ENCODE results near the gene CAMKMT.

Gene CAMKMT

DNA sequence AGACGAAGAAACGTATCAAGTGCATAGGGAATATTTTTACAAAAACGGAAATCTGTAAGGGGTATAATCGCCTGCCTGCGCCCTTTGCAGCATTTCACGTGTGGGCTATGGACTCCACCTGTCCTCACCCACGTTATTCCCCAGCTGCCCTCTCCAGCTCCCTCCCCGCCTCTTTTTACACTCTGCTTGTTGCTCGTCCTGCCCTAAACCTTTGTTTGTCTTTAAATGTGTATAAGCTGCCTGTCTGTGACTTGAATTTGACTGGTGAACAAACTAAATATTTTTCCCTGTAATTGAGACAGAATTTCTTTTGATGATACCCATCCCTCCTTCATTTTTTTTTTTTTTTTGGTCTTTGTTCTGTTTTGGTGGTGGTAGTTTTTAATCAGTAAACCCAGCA is 410.4 kb downstream of the CAMKMT start:
- Mint-ChIP-seq H3K4me3 (no peak overlapping the region), H3K27ac (no peak overlapping the region), H3K36me3 (peaks cover 14% of the 10 kb centered on the region), H3K27me3 (no peaks in the 10 kb centered on the region), H3K9me3 (ENCODE audit: low read depth) (no peaks in the 10 kb centered on the region), H3K4me1 (ENCODE audit: low read depth) (no peaks in the 10 kb centered on the region)

DNA sequence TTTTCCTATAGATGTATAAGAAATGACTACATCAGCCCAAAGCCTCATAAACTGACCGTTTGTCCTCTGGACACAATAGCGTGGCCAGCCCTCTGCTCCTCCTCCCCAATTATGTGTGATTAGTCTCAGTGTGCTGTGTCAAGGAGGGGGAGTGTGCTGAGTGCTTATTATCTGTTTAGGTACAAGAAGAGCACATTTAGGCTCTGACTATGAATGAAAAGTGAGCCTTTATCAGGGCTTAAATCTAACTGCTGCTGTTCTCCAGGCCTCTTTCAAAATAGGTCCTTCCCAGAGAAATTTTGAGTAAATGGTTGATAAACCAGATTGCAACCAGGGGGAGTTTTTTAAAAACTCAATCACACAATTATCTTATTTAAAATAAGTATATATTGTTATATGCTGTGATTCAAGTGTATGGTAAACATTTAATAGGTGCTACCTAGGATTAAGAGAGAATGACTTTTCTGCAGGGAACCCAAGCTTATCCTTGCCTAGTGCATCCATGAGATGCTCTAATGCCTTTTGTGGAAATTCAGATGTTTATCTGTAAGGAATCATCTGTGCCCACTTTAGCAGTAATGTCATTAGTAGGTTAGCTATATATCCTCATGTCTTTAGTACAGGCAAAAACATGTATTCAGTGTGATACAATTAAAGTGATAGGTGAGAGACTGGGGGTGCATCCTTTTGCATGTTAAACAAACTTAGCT is 411.1 kb downstream of the CAMKMT start:
- no peak overlapping the region for H3K27ac Mint-ChIP-seq
- H3K27me3 Mint-ChIP-seq, result no peaks in the 10 kb centered on the region
- peaks cover 13% of the 10 kb centered on the region for H3K36me3 Mint-ChIP-seq
- no peaks in the 10 kb centered on the region for H3K4me1 Mint-ChIP-seq (ENCODE audit: low read depth)
- H3K4me3 Mint-ChIP-seq, result no peak overlapping the region
- H3K9me3 Mint-ChIP-seq (ENCODE audit: low read depth), result no peaks in the 10 kb centered on the region

DNA sequence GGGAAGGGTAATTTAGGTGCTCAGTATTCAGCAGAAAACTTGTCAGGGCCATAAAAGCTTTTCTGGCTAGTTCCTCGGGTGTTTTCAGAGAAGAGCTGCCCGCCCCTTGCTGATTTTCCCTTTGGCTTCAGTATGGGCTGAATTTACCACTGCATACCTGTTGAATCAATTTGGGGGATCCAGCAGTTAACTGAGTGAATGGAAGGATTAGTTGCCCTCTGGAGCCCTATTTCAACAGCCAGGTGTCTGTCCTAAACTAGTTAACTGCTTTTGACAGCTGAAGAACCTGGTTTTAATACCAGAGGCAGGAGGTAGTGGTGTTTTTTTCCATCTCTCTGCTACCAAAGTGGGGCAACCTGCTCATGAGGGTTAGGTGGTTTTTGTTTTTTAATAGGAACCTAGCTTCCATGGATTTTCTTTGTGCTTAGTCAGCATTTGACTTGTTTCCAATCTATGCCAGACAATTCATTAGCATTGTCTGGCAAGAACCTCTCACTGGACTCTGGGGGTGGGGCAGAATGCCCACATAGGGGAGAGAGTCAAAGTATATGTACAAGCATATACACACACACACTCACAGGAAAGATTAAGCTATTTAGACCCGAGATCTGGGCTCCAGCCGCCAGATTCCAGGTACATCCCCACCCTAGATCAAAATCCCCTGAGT is 413.2 kb downstream of the CAMKMT start:
- H3K36me3 Mint-ChIP-seq, result peaks cover 18% of the 10 kb centered on the region
- H3K4me1 Mint-ChIP-seq (ENCODE audit: low read depth), result no peaks in the 10 kb centered on the region
- H3K27ac Mint-ChIP-seq, result no peak overlapping the region
- no peaks in the 10 kb centered on the region for H3K27me3 Mint-ChIP-seq
- H3K4me3 Mint-ChIP-seq, result no peak overlapping the region
- H3K9me3 Mint-ChIP-seq (ENCODE audit: low read depth), result no peaks in the 10 kb centered on the region

DNA sequence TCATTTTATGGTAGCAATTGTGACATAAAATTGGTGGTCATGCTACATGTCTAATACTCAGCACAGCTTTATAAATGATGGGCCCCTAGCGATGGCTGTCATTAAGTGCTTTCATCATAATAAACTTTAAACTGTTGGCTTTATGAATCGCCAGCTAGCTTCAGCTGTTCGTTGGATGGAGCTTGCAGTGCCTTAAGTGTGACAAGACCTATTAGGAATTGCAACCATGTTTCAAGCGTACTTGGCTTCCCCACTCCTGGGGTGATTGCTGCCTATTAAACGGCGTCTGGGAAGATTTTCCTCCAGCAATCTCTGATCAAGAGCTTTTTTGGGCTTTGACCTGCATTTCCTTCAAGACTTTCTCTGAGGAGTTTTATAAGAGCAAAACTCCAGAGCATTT is 415.3 kb downstream of the CAMKMT start:
- H3K4me1 Mint-ChIP-seq (ENCODE audit: low read depth), result no peaks in the 10 kb centered on the region
- H3K4me3 Mint-ChIP-seq, result no peak overlapping the region
- no peaks in the 10 kb centered on the region for H3K27me3 Mint-ChIP-seq
- H3K27ac Mint-ChIP-seq, result no peak overlapping the region
- H3K36me3 Mint-ChIP-seq, result peaks cover 19% of the 10 kb centered on the region
- no peaks in the 10 kb centered on the region for H3K9me3 Mint-ChIP-seq (ENCODE audit: low read depth)

DNA sequence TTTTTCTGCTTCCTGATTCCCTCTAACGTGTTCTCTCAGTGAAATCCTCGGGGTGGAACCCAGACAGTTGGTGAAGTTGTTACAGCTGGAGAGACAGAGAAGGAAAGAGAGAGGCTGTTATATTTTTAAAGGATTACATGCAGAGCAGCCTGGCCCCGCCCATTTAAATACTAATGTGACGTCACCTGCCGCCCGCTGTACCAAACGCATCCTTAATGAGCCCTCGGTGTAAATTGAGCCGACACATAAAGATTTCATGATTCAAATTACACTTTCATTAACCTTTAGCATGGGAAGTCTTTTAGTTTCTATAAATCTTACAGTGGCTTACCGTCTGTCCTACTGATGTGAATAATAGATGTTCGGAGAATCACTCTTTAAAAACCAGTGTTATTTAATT is 415.8 kb downstream of the CAMKMT start:
- Mint-ChIP-seq H3K36me3 (peaks cover 14% of the 10 kb centered on the region), H3K9me3 (ENCODE audit: low read depth) (no peaks in the 10 kb centered on the region), H3K4me3 (no peak overlapping the region), H3K27ac (no peak overlapping the region), H3K4me1 (ENCODE audit: low read depth) (no peaks in the 10 kb centered on the region), H3K27me3 (no peaks in the 10 kb centered on the region)

DNA sequence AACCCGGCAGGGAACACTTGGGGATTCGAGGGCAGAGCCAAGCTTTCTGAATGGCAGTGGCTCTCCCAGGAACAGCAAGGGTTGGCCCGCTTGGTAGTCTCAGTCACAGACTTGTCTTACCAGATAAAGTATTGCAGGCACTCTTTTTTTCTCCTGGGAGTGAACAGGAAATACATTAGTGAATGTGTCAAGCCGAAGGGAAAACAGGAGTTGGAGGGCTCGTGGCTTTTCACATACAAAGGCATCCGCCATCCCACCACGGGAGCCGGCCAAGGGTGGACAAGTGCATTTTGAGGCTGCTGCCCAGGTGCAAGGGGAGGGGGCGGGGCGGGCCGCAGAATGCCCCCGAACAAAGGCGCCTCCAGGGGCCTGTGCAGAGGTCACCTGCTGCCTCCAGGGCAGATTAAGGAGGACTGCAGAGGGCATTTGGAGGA is 416.5 kb downstream of the CAMKMT start:
- Mint-ChIP-seq H3K27me3 (no peaks in the 10 kb centered on the region), H3K36me3 (peaks cover 13% of the 10 kb centered on the region), H3K9me3 (ENCODE audit: low read depth) (no peaks in the 10 kb centered on the region), H3K27ac (no peak overlapping the region), H3K4me3 (no peak overlapping the region), H3K4me1 (ENCODE audit: low read depth) (no peaks in the 10 kb centered on the region)

DNA sequence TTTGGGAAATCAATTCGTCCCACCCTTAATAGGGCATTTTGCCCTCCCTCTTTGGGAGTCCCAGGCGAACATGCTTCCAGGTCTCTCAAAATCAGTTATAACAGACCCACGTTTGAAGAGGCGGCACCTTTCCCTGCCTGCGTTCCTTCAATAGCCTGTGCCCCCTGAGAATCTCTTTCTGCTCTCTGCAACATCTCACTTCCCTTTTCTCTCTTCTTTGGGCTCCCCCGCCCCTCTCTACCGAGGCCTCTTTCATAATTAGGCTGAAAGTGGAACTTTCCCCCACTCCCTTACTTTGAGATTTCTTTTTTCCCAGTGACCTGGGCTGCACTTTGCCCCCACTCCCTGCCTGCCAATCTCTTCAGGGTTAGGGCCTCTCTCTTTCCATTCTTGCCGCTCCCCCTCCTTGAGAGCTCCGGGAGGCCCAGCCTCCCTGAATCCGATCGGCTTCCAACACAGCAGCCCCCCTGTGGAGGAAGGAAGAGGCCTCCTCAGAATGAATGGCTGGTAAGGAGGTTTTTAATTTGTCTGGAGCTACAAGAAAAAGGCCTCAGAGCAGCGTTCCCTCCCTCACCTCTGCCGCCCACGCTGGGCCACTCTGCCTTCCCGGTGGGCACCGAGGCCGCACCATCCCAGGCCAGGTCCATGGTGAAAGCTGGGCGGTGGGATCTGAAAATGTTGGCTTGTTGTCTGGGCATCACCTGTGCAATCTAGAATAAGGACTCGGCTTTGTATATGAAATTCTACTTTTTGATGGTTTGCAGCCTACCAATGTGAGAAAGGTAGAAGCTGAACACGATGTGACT is 417.1 kb downstream of the CAMKMT start:
- no peak overlapping the region for H3K27ac Mint-ChIP-seq
- no peaks in the 10 kb centered on the region for H3K4me1 Mint-ChIP-seq (ENCODE audit: low read depth)
- H3K36me3 Mint-ChIP-seq, result peaks cover 13% of the 10 kb centered on the region
- no peak overlapping the region for H3K4me3 Mint-ChIP-seq
- H3K9me3 Mint-ChIP-seq (ENCODE audit: low read depth), result no peaks in the 10 kb centered on the region
- no peaks in the 10 kb centered on the region for H3K27me3 Mint-ChIP-seq

DNA sequence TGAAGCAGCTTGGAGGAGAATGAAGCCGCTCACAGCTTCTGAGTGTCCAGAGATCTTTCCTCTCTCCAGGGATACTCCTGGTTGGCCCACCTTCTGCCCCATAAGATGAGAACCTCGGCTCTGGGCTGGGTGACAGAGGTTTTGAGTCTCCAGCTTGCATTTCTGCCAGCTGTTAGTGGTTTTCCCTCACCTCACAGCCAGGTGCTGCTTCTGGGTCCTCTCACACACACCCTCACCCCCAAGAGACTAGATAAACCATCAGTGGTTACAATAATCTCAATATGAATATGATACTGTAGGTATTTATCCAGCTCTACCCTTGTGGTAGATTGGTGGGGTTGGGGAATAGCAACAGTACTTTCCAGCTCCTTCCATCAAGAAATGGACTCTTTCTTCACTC is 418.0 kb downstream of the CAMKMT start:
- Mint-ChIP-seq H3K4me1 (ENCODE audit: low read depth) (no peaks in the 10 kb centered on the region), H3K4me3 (no peak overlapping the region), H3K27ac (no peak overlapping the region), H3K27me3 (no peaks in the 10 kb centered on the region), H3K36me3 (peaks cover 13% of the 10 kb centered on the region), H3K9me3 (ENCODE audit: low read depth) (no peaks in the 10 kb centered on the region)

DNA sequence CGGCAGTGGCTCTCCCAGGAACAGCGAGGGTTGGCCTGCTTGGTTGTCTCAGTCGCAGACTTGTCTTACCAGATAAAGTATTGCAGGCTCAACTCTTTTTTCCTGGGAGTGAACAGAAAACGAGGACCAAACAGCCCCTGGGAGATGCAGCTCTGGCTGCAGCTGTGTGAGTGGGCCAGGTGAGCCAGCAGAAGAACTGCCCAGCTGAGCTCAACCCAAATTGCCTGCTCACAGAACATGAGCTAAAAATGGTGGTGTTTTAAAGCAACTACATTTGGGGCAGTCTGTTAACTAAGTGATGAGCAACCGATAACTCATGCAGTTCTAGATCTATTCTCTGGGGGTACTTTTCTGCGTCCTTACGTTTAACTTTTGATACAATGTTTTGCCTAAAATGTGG is 418.7 kb downstream of the CAMKMT start:
- Mint-ChIP-seq H3K4me3 (no peak overlapping the region), H3K36me3 (peaks cover 13% of the 10 kb centered on the region), H3K27me3 (no peaks in the 10 kb centered on the region), H3K27ac (no peak overlapping the region), H3K9me3 (ENCODE audit: low read depth) (no peaks in the 10 kb centered on the region), H3K4me1 (ENCODE audit: low read depth) (no peaks in the 10 kb centered on the region)

DNA sequence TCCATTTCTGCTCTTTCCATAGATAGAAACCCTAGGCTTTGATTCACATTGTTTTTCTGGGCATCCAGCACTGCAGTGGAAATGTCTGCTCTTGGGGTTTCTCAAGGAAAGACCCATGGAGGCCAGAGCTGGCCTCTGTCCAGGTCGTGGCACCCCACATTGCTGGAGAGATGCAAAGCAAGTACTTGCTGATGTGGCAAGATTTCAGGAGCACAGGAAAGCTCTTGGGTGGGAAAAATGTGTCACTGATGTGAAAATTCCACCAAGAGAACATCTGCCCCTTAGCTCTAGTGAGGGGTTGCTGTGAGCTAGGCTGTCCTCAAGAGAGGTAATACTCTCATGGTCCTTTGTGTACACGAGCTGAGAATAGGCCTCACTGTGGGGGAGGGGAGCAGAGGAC is 423.7 kb downstream of the CAMKMT start:
- peaks cover 7% of the 10 kb centered on the region for H3K9me3 Mint-ChIP-seq (ENCODE audit: low read depth)
- H3K36me3 Mint-ChIP-seq, result peaks cover 10% of the 10 kb centered on the region
- H3K27me3 Mint-ChIP-seq, result peaks cover 7% of the 10 kb centered on the region
- H3K4me1 Mint-ChIP-seq (ENCODE audit: low read depth), result no peaks in the 10 kb centered on the region
- no peak overlapping the region for H3K27ac Mint-ChIP-seq
- no peak overlapping the region for H3K4me3 Mint-ChIP-seq

DNA sequence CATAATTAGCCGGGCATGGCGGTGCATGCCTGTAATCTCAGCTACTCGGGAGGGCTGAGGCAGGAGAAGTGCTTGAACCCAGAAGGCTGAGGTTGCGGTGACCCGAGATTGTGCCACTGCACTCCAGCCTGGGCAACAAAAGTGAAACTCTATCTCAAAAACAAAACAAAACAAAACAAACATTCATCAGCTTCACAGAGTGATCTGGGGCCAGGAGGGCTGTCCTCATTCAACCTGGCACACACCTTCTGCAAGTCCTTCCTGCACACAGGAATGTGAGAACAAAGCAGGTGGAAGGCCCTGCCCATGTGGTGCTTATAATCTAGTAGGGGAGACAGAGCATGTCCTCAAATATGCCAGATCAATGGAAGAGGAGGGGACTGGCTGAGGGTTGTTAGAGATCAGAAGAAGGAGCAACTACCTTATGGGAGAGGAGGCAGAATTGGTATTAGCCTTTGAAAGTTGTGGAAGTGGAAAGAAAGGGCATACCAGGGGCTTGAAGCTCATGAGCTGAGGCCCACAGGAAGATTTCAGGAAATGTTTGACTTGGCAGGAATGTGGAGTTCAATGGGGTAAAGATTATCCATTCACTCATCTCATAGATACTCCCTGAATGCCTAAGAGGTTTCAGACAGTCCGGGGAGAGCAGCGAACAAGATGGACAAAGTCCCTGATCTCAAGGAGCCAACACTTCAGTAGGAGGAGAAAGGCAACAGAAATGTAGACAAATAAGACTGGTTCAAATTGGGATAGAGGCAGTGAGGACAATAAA is 424.5 kb downstream of the CAMKMT start:
- no peaks in the 10 kb centered on the region for H3K4me1 Mint-ChIP-seq (ENCODE audit: low read depth)
- peaks cover 7% of the 10 kb centered on the region for H3K9me3 Mint-ChIP-seq (ENCODE audit: low read depth)
- peaks cover 10% of the 10 kb centered on the region for H3K36me3 Mint-ChIP-seq
- peaks cover 7% of the 10 kb centered on the region for H3K27me3 Mint-ChIP-seq
- H3K4me3 Mint-ChIP-seq, result no peak overlapping the region
- no peak overlapping the region for H3K27ac Mint-ChIP-seq

DNA sequence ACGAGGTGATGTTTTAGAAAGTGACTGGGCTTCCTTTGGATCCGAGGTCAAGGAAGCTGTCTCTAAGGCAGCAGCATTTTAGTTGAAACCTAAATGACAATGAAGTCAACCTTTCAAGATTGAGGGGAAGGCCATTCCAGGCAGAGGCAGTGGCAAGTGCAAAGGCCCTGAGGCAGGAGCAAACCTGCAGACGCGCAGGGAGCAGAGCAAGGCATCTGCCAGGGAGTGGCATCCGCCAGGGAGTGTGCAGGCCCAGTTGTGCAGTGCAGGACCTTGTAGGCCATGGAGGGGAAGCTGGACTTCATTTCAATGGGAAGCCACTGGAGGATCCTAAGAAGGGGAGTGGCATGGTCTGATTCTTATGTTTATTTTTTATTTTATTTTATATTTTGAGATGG is 425.1 kb downstream of the CAMKMT start:
- Mint-ChIP-seq H3K27ac (no peak overlapping the region), H3K4me1 (ENCODE audit: low read depth) (no peaks in the 10 kb centered on the region), H3K27me3 (peaks cover 11% of the 10 kb centered on the region), H3K9me3 (ENCODE audit: low read depth) (peaks cover 7% of the 10 kb centered on the region), H3K4me3 (no peak overlapping the region), H3K36me3 (peaks cover 7% of the 10 kb centered on the region)

DNA sequence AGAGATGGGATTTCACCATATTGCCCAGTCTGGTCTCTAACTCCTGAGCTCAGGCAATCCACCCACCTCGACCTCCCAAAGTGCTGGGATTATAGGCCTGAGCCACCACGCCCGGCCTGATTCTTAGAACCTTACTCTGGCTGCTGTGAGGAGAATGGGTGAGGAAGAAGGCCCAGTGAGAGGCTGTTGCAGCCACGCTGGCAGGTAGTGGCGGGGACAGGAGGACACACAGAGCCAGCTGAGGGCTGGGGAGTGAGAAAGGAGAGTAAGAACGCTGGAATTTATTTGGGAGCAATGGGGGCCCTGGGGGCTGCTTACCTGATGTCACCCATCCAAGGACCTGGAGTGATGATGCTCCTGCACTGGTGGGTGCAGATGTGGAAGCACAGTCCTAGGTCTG is 425.9 kb downstream of the CAMKMT start:
- H3K4me3 Mint-ChIP-seq, result no peak overlapping the region
- H3K27ac Mint-ChIP-seq, result no peak overlapping the region
- peaks cover 6% of the 10 kb centered on the region for H3K36me3 Mint-ChIP-seq
- H3K4me1 Mint-ChIP-seq (ENCODE audit: low read depth), result no peaks in the 10 kb centered on the region
- H3K9me3 Mint-ChIP-seq (ENCODE audit: low read depth), result peaks cover 8% of the 10 kb centered on the region
- peaks cover 13% of the 10 kb centered on the region for H3K27me3 Mint-ChIP-seq

DNA sequence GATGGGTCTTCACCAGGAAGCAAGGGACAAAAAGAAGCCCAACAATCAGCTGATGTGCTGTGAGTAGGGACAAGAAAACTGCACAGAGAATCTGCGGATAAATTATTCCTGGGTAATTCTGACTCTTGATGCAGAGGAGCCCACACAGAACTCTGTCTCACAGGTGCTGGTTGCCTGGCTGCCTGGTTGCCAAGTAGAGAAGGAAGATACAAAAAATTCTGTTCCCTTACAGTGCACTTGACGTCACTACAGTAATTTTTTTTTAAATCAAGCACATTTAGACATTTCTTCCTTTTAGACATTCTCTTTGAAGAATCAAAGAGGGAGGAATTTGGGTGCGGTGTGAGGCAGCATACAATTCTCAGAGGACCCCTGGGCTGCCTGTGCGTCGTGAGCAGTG is 427.7 kb downstream of the CAMKMT start:
- peaks cover 16% of the 10 kb centered on the region for H3K9me3 Mint-ChIP-seq (ENCODE audit: low read depth)
- peaks cover 7% of the 10 kb centered on the region for H3K36me3 Mint-ChIP-seq
- H3K4me1 Mint-ChIP-seq (ENCODE audit: low read depth), result no peaks in the 10 kb centered on the region
- no peak overlapping the region for H3K27ac Mint-ChIP-seq
- no peak overlapping the region for H3K4me3 Mint-ChIP-seq
- peaks cover 15% of the 10 kb centered on the region for H3K27me3 Mint-ChIP-seq
